Kidney glomerular epithelial cell (primary cell): ENCODE results near the gene FOSL2.
A peak's percentile ranks its signal among the peaks of the same experiment; 100 is the strongest.

Source experiments
- DNase-seq: peaks from one replicate; lab custom pipeline; 2025; lab: John Stamatoyannopoulos, UW

The FOSL2 gene

DNA sequence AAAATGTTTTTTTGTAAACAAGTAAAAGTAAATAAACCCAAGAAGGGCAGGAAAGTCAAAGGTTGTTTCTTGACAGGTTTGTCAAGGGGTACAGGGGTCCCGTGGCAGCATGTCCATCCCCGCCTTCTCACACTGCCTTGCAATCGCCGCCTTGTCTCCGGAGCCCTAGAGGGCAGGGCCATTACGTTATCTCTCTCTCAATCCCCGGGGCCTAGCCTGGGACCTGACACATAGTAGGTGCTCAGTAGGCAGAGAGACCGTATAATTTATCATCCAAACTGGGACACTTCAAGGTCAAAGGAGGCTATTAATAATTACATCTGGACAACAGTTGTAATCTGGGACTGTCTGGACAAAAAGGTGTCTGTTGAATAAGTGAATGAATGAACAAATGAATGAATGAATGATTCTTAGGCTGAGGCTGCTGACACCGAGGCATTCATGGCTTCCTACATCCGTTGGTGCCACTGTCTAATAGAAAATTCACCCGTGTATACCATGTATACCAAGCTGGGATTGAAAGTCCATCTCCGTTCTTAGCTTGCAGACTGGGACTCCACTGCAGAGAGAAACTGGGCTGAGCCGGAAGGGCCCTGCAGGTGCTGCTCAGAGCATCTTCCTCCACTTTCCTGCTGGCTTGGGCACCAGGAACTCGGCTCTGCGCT is 58.4 kb downstream of the FOSL2 start:
- DNase-seq = no peak

DNA sequence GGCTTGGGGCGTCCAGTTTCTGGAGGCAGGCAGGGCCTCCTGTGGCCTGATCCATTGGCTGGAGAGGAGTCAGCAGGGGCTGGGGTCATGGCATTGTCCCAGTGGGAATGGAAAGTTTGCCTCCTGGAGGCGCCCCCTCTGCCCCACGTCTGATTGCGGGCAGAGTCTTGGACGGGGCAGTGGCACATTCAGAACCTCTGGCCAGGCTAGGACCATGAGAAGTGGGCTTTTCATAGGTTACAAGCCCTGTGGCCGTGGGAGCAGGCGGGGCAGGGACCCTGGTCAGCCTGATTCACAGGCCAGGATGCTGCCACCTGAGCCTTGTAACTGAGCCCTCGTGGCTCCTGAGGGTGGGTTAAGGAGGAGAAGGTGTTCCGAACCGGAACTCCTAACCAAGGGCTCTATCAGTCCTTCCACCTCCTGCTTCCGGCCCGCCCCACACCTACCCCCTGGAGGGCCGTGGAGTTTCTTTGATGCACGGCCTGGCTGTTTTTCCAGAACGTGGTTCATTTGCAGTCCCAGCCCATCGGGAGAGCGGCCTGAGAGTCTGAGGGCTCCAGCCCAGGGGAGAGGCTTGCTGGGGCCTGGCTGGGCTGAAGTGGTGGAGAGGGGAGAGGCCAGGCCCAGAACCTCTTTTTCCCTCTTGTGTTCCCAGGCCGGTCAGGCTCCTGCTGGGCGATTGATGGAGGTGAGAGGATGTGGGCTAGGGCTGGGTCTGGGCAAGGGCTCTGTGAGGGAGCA is 59.3 kb downstream of the FOSL2 start:
- DNase-seq = no peak

DNA sequence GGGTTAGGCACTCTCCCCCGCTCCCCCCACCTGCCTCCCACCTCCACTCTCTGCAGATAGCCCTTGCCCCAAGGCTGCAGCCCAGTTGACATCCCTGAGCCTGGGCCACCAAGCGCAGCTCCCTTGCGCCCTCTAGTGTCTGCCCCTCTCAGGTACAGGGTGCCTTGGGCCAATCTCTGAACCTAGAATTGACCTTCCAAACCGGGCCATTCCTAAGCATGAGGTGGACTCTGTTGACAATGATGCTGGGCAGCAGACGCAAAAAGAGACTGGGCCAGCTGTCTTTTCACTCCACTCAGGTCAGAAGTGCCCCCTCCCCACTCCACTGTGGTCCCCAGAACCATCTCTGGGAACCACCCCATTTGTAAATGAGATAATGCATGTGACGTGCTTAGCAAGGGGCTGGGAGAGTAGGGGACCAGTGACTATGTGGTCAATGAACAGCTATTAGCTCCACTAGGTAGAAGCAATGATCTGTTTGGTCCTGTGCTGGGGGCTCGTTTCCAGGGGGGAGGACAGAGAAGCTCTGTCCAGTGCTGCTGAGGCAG is 60.0 kb downstream of the FOSL2 start:
- peak; percentile 50 for DNase-seq

GRCh38 chr2:28453396-28453795 is 60.7 kb downstream of the FOSL2 start:
- no peak for DNase-seq

DNA sequence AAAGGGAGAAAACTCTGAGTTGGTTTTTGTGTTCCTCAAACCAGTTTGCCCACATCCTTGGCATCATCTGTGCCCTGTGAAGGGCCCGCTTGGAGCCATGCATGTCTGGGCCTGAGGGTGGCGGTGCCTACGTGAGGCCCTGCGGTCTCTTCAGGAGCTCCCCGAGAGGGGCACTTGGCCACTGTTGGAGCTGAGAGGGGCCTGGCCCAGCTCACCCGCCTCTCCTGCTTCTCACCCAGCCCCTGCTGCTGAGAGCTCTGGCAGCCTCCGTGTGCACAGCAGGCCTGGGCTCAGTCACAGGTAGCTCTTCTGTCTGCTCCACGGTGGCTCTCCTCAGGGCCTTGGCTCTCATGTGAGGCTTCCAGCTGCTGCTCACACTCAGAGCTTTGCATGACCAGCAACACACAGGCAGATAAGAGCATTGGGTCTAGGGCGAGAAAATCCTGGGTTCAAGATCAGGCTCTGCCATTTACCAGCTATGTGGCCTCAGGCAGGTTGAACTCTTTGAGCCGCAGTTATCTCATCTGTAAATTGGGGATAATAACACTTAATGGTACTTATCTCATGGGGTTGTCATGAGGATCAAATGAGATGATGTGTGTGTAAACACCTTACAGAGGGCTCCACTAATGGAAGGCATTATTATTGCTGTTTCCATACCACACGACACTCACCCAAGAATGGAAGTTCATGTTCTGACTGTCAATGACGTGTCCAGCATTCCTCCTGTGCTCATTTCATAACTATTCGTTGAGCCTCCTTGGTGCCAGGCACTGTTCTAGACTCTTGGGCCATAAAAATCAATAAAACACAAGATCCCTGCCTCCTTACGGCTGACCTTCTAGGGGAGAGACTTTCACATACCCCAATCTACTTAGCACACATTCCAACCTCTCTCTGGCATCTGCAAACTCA is 61.6 kb downstream of the FOSL2 start:
- DNase-seq = no peak

DNA sequence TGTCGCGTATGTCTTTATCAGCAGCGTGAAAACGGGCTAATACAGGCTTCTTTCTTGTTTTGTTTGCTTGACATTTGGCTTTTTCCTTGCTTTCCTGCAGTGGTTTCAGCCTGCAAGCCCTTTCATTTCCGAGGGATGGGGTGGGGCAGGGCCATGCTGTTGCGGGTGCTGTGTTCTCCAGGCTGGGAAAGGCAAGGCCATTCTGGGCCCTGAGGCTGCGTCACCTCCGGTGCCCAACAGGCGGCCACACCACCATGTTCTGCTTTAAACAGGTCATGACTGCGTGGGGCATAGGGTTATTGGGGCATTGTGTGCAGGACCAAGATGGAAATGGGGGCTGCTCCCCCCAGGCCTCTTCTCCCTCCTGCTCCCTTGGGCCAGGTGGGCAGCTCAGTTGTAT is 64.6 kb downstream of the FOSL2 start:
- DNase-seq = no peak

DNA sequence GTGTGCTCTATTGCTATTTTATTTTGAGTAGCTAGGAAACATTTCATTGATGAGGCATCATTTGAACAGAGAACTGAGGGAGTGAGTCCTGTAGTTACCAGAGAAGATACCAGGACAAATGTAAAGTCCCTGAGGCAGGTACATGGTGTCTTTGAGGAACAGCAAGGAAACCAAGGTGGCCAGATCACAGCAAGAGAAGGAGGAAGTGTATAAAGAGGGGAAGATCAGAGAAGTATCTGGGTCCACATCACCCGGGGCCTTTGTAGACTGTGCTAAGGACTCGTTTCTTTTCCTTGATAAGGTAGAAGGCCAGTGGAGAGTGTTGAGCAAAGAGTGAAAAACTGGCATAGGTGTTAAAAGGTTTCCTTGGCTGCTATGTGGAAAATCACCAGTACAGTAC is 68.4 kb downstream of the FOSL2 start:
- DNase-seq = no peak

- no peak for DNase-seq
Measured at GRCh38 chr2:28462122-28462521, 69.5 kb downstream of the FOSL2 start.

GRCh38 chr2:28463211-28463816 is 70.7 kb downstream of the FOSL2 start:
- DNase-seq = no peak

DNA sequence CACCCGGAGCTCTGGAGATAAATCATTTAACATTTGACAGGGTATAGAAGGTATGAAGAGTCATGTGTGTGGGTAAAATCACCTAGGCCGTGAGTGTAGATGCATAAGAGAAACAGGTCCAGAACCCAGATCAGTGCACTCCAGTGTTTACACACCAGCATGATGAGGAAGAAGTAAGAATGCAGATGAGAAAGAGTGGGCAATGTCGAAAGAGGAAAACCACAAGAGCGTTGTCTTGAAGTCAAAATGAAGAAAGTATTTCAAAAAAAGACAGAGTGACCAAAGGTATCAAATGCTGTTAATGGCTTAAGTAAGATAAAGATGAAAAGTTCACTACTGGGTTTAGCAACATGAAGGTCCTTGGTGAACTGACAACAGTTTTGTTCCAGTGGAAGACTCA is 71.2 kb downstream of the FOSL2 start:
- DNase-seq = no peak

DNA sequence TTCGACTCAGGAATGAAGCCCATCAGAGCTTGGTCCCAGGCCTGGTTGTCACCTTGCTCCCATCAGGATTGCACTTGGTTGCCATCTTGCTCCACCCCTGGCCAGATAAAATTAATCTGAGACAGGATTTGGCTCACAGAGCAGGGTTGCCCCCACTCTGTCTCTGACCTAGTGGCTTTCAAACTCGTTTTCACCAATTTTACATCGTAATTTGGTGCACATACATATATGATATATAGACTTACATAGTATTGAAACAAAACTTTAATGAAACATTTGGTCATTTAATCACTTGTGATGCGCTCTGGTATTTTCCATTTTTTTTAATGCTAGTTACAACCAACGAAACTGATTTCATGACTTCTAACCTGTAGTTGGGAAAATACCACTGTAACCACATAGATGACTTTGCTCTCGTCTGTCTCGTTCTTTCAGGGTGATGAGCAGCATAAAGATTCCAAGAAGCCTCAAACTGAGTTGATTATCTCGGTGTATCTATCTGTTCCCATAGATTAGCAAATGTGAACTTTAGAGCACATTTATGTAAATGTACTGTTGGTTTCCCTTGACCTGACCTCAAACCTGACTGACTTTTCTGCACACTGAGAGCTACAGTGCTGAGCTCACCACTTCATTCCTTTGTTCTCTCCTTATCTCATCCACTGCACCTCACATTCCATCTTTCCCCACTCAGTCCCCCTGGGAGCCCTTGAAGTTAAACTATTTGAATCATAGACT is 72.7 kb downstream of the FOSL2 start:
- peak; percentile 31 for DNase-seq
